GM12878 (cell line): ENCODE results near the gene G6PC1. TPM values are rescaled to one million over a fixed set of nuclear protein-coding genes. Genes with fewer than 3 reads are reported as not detected.

Experiments used
- ATAC-seq: fragments of 200-7000 bp; cut with Tn5 transposase; 3 replicates; pipeline ENCODE4 v1.9.1; 2020; ENCODE audit warnings: mild to moderate bottlenecking, moderate library complexity
- BruUV-seq: library from RNA; stranded (reverse); fragments of 400-500 nt; replicated peaks from 2 replicates; lab custom pipeline; 2021; lab: Mats Ljungman, UMichigan
- CTCF ChIA-PET: fragments of 300-600 bp; sonication (Branson Sonifier 250); formaldehyde crosslinking; extraction: SDS; loops from one replicate; lab custom pipeline; 2021; ENCODE audit warnings: inconsistent platforms; lab: Yijun Ruan, JAX
- POLR2A ChIA-PET: fragments of 350-600 bp; formaldehyde crosslinking; extraction: SDS; loops from one replicate; lab custom pipeline; 2021; ENCODE audit warnings: inconsistent platforms; lab: Charles Lee
- RAD21 ChIA-PET: fragments of 300-600 bp; sonication (Branson Sonifier 250); formaldehyde crosslinking; loops from one replicate; lab custom pipeline; 2023; ENCODE audit warnings: antibody characterized with exemption; ENCODE audit not compliant: unreplicated experiment; lab: Charles Lee
- SMC1A ChIA-PET: fragments of 300-600 bp; sonication (Branson Sonifier 250); formaldehyde crosslinking; loops from one replicate; lab custom pipeline; 2023; ENCODE audit not compliant: unreplicated experiment, uncharacterized antibody; lab: Charles Lee
- DNase-seq: peaks from one replicate; pipeline ENCODE4 v3.0.0-alpha.2; 2011; ENCODE audit warnings: low read depth, low spot score
- FAIRE-seq: peaks from 3 replicates; lab custom pipeline; 2011; peaks lifted over from hg19 to GRCh38; lab: Jason Lieb, UNC
- H2AFZ ChIP-seq: 2 replicates; pipeline ENCODE4 v1.6.0; 2011; ENCODE audit warnings: low read depth, low read length, control low read depth; ENCODE audit not compliant: control insufficient read depth
- H3K27ac ChIP-seq: 2 replicates; pipeline ENCODE4 v1.5.1; 2011; ENCODE audit warnings: control low read depth; ENCODE audit not compliant: control insufficient read depth, insufficient read depth
- H3K27me3 ChIP-seq, 2 experiments: replicated peaks in 1 of 2; 2 replicates each; pipeline versions ENCODE4 v1.6.0 to v1.6.1; 2011; ENCODE audit warnings: low read length in 1 of 2; ENCODE audit not compliant: control insufficient read depth in 2 of 2, insufficient read depth in 2 of 2
- H3K36me3 ChIP-seq, 2 experiments: 2 replicates each; pipeline ENCODE4 v1.5.1; 2011; ENCODE audit warnings: low read length in 1 of 2; ENCODE audit not compliant: control insufficient read depth in 2 of 2, insufficient read depth in 2 of 2
- H3K4me1 ChIP-seq: 2 replicates; pipeline ENCODE4 v1.6.1; 2011; ENCODE audit warnings: mild to moderate bottlenecking, low read length, moderate library complexity, mixed read lengths; ENCODE audit not compliant: control insufficient read depth, insufficient read depth
- H3K4me2 ChIP-seq: 2 replicates; pipeline ENCODE4 v1.6.0; 2011; ENCODE audit warnings: control low read depth; ENCODE audit not compliant: control insufficient read depth, insufficient read depth
- H3K4me3 ChIP-seq: fragments of 200-600 bp; sonication (generic); 2 replicates; pipeline ENCODE4 v1.5.1; 2016
- H3K79me2 ChIP-seq: 2 replicates; pipeline ENCODE4 v1.6.0; 2011; ENCODE audit warnings: low read length; ENCODE audit not compliant: control insufficient read depth, insufficient read depth
- H3K9ac ChIP-seq: 2 replicates; pipeline ENCODE4 v1.8.0; 2011; ENCODE audit warnings: low read length, control low read depth, mixed read lengths; ENCODE audit not compliant: control insufficient read depth, insufficient read depth
- H3K9me3 ChIP-seq: replicated peaks from 3 replicates; pipeline ENCODE4 v1.5.1; 2011; ENCODE audit warnings: mild to moderate bottlenecking, low read length; ENCODE audit not compliant: control insufficient read depth, insufficient read depth
- H4K20me1 ChIP-seq: 2 replicates; pipeline ENCODE4 v1.6.0; 2011; ENCODE audit not compliant: control insufficient read depth, insufficient read depth
- E4F1 ChIP-seq: fragments of 450-650 bp; IDR thresholded peaks from 2 replicates; pipeline ENCODE4 v1.6.1; 2018; ENCODE audit warnings: borderline replicate concordance, mild to moderate bottlenecking; ENCODE audit not compliant: partially characterized antibody
- ETV6 ChIP-seq, 2 experiments: fragments of 450-650 bp in 1 of 2; IDR thresholded peaks in 1 of 2; conservative IDR thresholded peaks in 1 of 2; 2 replicates each; pipeline ENCODE4 v1.6.1; 2014; ENCODE audit warnings: antibody characterized with exemption in 1 of 2, borderline replicate concordance in 1 of 2, low read depth in 1 of 2, mild to moderate bottlenecking in 1 of 2, moderate library complexity in 1 of 2
- HDGF ChIP-seq: fragments of 450-650 bp; IDR thresholded peaks from 2 replicates; pipeline ENCODE4 v1.6.1; 2016; ENCODE audit warnings: antibody characterized with exemption
- IRF4 ChIP-seq: IDR thresholded peaks from 2 replicates; pipeline ENCODE4 v1.6.1; 2011; ENCODE audit warnings: low read depth, low read length
- MAX ChIP-seq: IDR thresholded peaks from 2 replicates; pipeline ENCODE4 v1.6.1; 2012; ENCODE audit warnings: low read depth, low read length, improper control_type of control experiment
- NFYB ChIP-seq: IDR thresholded peaks from 2 replicates; pipeline ENCODE4 v1.6.1; 2011; ENCODE audit warnings: low read depth, mild to moderate bottlenecking, low read length, improper control_type of control experiment, moderate library complexity; ENCODE audit not compliant: insufficient read depth
- POLR2AphosphoS5 ChIP-seq: IDR thresholded peaks from 2 replicates; pipeline ENCODE4 v1.6.1; 2011; ENCODE audit warnings: mild to moderate bottlenecking, low read length, inconsistent platforms
- USF1 ChIP-seq: IDR thresholded peaks from 2 replicates; pipeline ENCODE4 v1.6.1; 2011; ENCODE audit warnings: borderline replicate concordance, low read depth, mild to moderate bottlenecking, moderate library complexity, mixed read lengths, low read length; ENCODE audit not compliant: insufficient read depth; ENCODE audit errors: extremely low read length
- WGBS: methylation state at CpG from one replicate; pipeline ENCODE4 v1.1.6; 2016; ENCODE audit warnings: low lambda C conversion rate; ENCODE audit not compliant: insufficient replicate concordance, insufficient coverage; ENCODE audit errors: missing lambda C conversion rate; 5-methylcytosine and 5-hydroxymethylcytosine counted together
- in situ Hi-C: fragments of 300-500 bp; cut with MboI; formaldehyde crosslinking; loops from 9 replicates; pipeline ENCODE4 v1.14.3; 2018; ENCODE audit warnings: mixed read lengths
- intact Hi-C: fragments of 100-400 bp; cut with micrococcal nuclease; formaldehyde crosslinking; loops from one replicate; pipeline ENCODE4 v1.14.2; 2022; ENCODE audit not compliant: unreplicated experiment
- polyA plus RNA-seq, 11 experiments: library from polyadenylated mRNA; depleted of rRNA in 4 of 11; unstranded in 6 of 11; stranded (reverse) in 5 of 11; fragments of >200 nt; fragmentation: Nextera tagmentation in 4 of 11; fragmentation: Illumina TruSeq in 1 of 11; extraction: Ambion mirVana in 4 of 11; extraction: Trizol in 1 of 11; gene quantifications; 1 replicate in 1 of 11; 2 replicates in 10 of 11; pipeline versions ENCODE4 v1.2.1 to v1.2.3, GENCODE V29; 2011 to 2016; ENCODE audit warnings: inconsistent platforms in 2 of 11, missing spikeins in 2 of 11, low read depth in 1 of 11
- total RNA-seq, 4 experiments: library from RNA; depleted of rRNA in 3 of 4; stranded (reverse); fragments of >200 nt in 3 of 4; fragmentation: Illumina TruSeq in 1 of 4; extraction: Trizol in 1 of 4; gene quantifications; 2 replicates each; pipeline versions ENCODE4 v1.2.1 to v1.2.3, GENCODE V29; 2013 to 2021
- TF ChIP-seq, protein P1 (sequence below): IDR thresholded peaks from 2 replicates; pipeline ENCODE4 v1.6.1; 2012; ENCODE audit warnings: low read depth, low read length, improper control_type of control experiment
- TF ChIP-seq, protein P2 (sequence below): fragments of 450-650 bp; IDR thresholded peaks from 2 replicates; pipeline ENCODE4 v1.6.1; 2017; ENCODE audit warnings: mild to moderate bottlenecking, moderate library complexity

Gene G6PC1
- total and polyA plus RNA-seq, 10 of the 15 experiments (the other 5 are each of a cell fraction or from before 2014, with no cell fraction given) = not detected

DNA sequence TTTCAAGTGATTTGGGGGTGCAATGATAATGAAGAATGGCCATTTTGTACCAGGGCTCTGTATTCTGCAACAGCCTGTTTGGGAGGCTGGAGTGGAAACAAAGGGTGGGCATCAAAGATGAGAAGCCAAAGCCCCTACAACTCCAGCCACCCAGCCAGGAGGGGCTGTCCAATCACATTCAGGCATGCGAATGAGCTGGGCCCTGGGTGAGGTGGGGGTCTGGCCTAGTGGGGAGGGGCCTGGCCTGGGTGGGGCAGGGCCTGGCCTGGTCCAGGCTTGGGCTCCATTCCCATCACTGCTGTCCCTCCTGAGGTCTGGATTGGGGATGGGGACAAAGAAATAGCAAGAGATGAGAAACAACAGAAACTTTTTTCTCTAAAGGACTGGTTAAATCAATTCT is 43.2 kb upstream of the G6PC1 start:
- ATAC-seq = no peak
- no peak overlapping the region for H3K9ac ChIP-seq
- TF ChIP-seq IRF4 (no peak), POLR2AphosphoS5 (no peak), NFYB (no peak), MAX (no peak), HDGF (no peak), E4F1 (no peak), ETV6 (conservative IDR thresholded peaks at IDR 0.05 in 1 of 2, IDR thresholded peaks at IDR 0.05 in 1 of 2; ENCODE audit: borderline replicate concordance in 1 of 2, low read depth in 1 of 2) (no peak), USF1 (no peak)
- TF ChIP-seq, protein P1, sequence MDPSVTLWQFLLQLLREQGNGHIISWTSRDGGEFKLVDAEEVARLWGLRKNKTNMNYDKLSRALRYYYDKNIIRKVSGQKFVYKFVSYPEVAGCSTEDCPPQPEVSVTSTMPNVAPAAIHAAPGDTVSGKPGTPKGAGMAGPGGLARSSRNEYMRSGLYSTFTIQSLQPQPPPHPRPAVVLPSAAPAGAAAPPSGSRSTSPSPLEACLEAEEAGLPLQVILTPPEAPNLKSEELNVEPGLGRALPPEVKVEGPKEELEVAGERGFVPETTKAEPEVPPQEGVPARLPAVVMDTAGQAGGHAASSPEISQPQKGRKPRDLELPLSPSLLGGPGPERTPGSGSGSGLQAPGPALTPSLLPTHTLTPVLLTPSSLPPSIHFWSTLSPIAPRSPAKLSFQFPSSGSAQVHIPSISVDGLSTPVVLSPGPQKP = no peak
- TF ChIP-seq, protein P2, sequence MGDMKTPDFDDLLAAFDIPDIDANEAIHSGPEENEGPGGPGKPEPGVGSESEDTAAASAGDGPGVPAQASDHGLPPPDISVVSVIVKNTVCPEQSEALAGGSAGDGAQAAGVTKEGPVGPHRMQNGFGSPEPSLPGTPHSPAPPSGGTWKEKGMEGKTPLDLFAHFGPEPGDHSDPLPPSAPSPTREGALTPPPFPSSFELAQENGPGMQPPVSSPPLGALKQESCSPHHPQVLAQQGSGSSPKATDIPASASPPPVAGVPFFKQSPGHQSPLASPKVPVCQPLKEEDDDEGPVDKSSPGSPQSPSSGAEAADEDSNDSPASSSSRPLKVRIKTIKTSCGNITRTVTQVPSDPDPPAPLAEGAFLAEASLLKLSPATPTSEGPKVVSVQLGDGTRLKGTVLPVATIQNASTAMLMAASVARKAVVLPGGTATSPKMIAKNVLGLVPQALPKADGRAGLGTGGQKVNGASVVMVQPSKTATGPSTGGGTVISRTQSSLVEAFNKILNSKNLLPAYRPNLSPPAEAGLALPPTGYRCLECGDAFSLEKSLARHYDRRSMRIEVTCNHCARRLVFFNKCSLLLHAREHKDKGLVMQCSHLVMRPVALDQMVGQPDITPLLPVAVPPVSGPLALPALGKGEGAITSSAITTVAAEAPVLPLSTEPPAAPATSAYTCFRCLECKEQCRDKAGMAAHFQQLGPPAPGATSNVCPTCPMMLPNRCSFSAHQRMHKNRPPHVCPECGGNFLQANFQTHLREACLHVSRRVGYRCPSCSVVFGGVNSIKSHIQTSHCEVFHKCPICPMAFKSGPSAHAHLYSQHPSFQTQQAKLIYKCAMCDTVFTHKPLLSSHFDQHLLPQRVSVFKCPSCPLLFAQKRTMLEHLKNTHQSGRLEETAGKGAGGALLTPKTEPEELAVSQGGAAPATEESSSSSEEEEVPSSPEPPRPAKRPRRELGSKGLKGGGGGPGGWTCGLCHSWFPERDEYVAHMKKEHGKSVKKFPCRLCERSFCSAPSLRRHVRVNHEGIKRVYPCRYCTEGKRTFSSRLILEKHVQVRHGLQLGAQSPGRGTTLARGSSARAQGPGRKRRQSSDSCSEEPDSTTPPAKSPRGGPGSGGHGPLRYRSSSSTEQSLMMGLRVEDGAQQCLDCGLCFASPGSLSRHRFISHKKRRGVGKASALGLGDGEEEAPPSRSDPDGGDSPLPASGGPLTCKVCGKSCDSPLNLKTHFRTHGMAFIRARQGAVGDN = no peak

More for the DNA sequence above, 43.2 kb upstream of the G6PC1 start:
- 67% methylated on average over 1 of the region's 1 CpG for WGBS
- BruUV-seq = no TSS peak
- no peak for DNase-seq
- ChIA-PET POLR2A (no interaction called here), RAD21 (interaction anchor here (0.5 kb wide), 1 partner anchor 27 kb away, joined by 3 read pairs; no protein-coding TSS in a partner anchor), CTCF (interaction anchor here (1.3 kb wide), 1 partner anchor 140 kb away, joined by 5 read pairs; the partner anchor contains the start of gene RPL27), SMC1A (interaction anchor here (0.7 kb wide), 1 partner anchor 9 kb away, joined by 3 read pairs; no protein-coding TSS in a partner anchor)
- Histone ChIP-seq H2AFZ (no peak overlapping the region), H3K27me3 (no peaks in the 10 kb centered on the region), H4K20me1 (no peaks in the 10 kb centered on the region), H3K4me3 (no peak overlapping the region), H3K4me1 (no peaks in the 10 kb centered on the region), H3K27ac (no peak overlapping the region), H3K9me3 (no peaks in the 10 kb centered on the region), H3K4me2 (no peak overlapping the region), H3K79me2 (no peaks in the 10 kb centered on the region), H3K36me3 (no peaks in the 10 kb centered on the region)
- intact Hi-C loops = no loop called here
- in situ Hi-C loops = no loop called here
- FAIRE-seq = no peak
